Astrocyte of the hippocampus (primary cell): ENCODE measurements around the gene RPUSD3.

Experiments
- DNase-seq: peaks from one replicate; pipeline ENCODE4 v3.0.0; 2011; ENCODE audit warnings: low read depth, low spot score

Gene RPUSD3

GRCh38 chr3:9806688-9807589, 36.9 kb downstream of the RPUSD3 start:
- DNase-seq, result no peak

GRCh38 chr3:9806137-9806536, 37.7 kb downstream of the RPUSD3 start:
- no peak for DNase-seq

- no peak for DNase-seq
These were observed 38.8 kb downstream of the RPUSD3 start for GRCh38 chr3:9804996-9805395.

- no peak for DNase-seq
These were observed 40.3 kb downstream of the RPUSD3 start for GRCh38 chr3:9803494-9803893.

GRCh38 chr3:9800529-9800928, 43.3 kb downstream of the RPUSD3 start:
- no peak for DNase-seq

GRCh38 chr3:9797196-9797945, 46.4 kb downstream of the RPUSD3 start:
- DNase-seq, result no peak

- no peak for DNase-seq
These were observed 48.6 kb downstream of the RPUSD3 start for GRCh38 chr3:9795207-9795606.

GRCh38 chr3:9794400-9794799, 49.4 kb downstream of the RPUSD3 start:
- DNase-seq, result no peak

GRCh38 chr3:9793161-9793781, 50.5 kb downstream of the RPUSD3 start:
- peak; percentile 58 for DNase-seq

- peak; percentile 97 for DNase-seq
These were observed 51.2 kb downstream of the RPUSD3 start, which contains the start of the genes ARPC4 and TADA3 for GRCh38 chr3:9792405-9793160. ARPC4 (plus strand) TSS chr3:9793082; CDS start chr3:9793122, 40 bp downstream. TADA3 (minus strand) TSS chr3:9792473; CDS start chr3:9791466, 1,007 bp downstream.

- no peak for DNase-seq
These were observed 51.9 kb downstream of the RPUSD3 start for GRCh38 chr3:9791790-9792404.

- DNase-seq, result no peak
These were observed 52.7 kb downstream of the RPUSD3 start for GRCh38 chr3:9791127-9791526.
